ENCODE results near the gene GNAO1.

GNAO1 gene

GRCh38 chr16:56399047-56399446 is 207.8 kb downstream of the GNAO1 start:
- no peak overlapping the region for H2AFZ ChIP-seq (ENCODE audit: low read length)
- H4K20me1 ChIP-seq (ENCODE audit: insufficient read depth, low read length): no peaks in the 10 kb centered on the region
- no peaks in the 10 kb centered on the region for H3K9me3 ChIP-seq (replicated peaks; ENCODE audit: insufficient read depth, low read length)
- H3K27me3 ChIP-seq (replicated peaks; ENCODE audit: insufficient read depth, low read length): no peaks in the 10 kb centered on the region
- no peaks in the 10 kb centered on the region for H3K9me2 ChIP-seq (replicated peaks; ENCODE audit: insufficient read depth, low read length)
- H3K4me3 ChIP-seq (ENCODE audit: low read length): no peak overlapping the region
- H3F3A ChIP-seq (ENCODE audit: insufficient read depth, low read length): no peaks in the 10 kb centered on the region
- no peak for TF ChIP-seq EZH2phosphoT487 (IDR thresholded peaks at IDR 0.05; ENCODE audit: low read length)
- TF ChIP-seq EZH2 (optimal IDR thresholded peaks at IDR 0.05; ENCODE audit: low read depth, low read length): no peak
- TF ChIP-seq, protein P1, sequence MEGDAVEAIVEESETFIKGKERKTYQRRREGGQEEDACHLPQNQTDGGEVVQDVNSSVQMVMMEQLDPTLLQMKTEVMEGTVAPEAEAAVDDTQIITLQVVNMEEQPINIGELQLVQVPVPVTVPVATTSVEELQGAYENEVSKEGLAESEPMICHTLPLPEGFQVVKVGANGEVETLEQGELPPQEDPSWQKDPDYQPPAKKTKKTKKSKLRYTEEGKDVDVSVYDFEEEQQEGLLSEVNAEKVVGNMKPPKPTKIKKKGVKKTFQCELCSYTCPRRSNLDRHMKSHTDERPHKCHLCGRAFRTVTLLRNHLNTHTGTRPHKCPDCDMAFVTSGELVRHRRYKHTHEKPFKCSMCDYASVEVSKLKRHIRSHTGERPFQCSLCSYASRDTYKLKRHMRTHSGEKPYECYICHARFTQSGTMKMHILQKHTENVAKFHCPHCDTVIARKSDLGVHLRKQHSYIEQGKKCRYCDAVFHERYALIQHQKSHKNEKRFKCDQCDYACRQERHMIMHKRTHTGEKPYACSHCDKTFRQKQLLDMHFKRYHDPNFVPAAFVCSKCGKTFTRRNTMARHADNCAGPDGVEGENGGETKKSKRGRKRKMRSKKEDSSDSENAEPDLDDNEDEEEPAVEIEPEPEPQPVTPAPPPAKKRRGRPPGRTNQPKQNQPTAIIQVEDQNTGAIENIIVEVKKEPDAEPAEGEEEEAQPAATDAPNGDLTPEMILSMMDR (IDR thresholded peaks at IDR 0.05; ENCODE audit: low read length): no peak
- H3K36me3 ChIP-seq (replicated peaks; ENCODE audit: insufficient read depth, low read length): no peaks in the 10 kb centered on the region
- H3K4me1 ChIP-seq (ENCODE audit: low read length): no peaks in the 10 kb centered on the region
- H3K4me2 ChIP-seq (ENCODE audit: low read depth, low read length): no peak overlapping the region
- no peak overlapping the region for H3K27ac ChIP-seq (ENCODE audit: low read length)
- DNase-seq: no peak
- H3K79me2 ChIP-seq (ENCODE audit: low read length): no peaks in the 10 kb centered on the region
- no peak overlapping the region for H3K9ac ChIP-seq (ENCODE audit: low read length)

DNA sequence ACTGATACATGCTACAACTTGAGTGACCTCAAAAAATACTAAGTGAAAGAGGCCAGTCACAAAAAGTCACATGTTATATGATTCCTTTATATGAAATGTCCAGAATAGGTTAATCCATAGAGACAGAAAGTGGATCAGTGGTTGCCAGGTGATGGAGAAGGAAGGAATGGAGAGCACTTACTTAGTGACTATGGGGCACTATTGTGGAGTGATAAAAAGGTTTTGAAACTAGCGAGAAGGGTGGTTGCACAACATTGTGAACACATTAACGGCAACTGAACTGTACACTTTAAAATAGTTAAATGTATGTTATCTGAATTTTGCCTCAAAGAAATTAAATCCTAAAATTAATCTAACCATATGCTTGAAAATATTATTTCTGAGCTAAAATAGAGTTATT is 208.2 kb downstream of the GNAO1 start:
- no peak overlapping the region for H3K4me3 ChIP-seq (ENCODE audit: low read length)
- no peaks in the 10 kb centered on the region for H3K9me2 ChIP-seq (replicated peaks; ENCODE audit: insufficient read depth, low read length)
- H3K4me1 ChIP-seq (ENCODE audit: low read length): no peaks in the 10 kb centered on the region
- H3K9ac ChIP-seq (ENCODE audit: low read length): no peak overlapping the region
- no peak for DNase-seq
- H3K27me3 ChIP-seq (replicated peaks; ENCODE audit: insufficient read depth, low read length): no peaks in the 10 kb centered on the region
- no peak overlapping the region for H2AFZ ChIP-seq (ENCODE audit: low read length)
- no peaks in the 10 kb centered on the region for H4K20me1 ChIP-seq (ENCODE audit: insufficient read depth, low read length)
- H3K9me3 ChIP-seq (replicated peaks; ENCODE audit: insufficient read depth, low read length): no peaks in the 10 kb centered on the region
- no peaks in the 10 kb centered on the region for H3K36me3 ChIP-seq (replicated peaks; ENCODE audit: insufficient read depth, low read length)
- H3K27ac ChIP-seq (ENCODE audit: low read length): no peak overlapping the region
- H3K4me2 ChIP-seq (ENCODE audit: low read depth, low read length): no peak overlapping the region
- H3K79me2 ChIP-seq (ENCODE audit: low read length): no peaks in the 10 kb centered on the region
- no peak for TF ChIP-seq EZH2 (optimal IDR thresholded peaks at IDR 0.05; ENCODE audit: low read depth, low read length)
- TF ChIP-seq, protein P1 (IDR thresholded peaks at IDR 0.05; ENCODE audit: low read length): no peak
- no peak for TF ChIP-seq EZH2phosphoT487 (IDR thresholded peaks at IDR 0.05; ENCODE audit: low read length)
- H3F3A ChIP-seq (ENCODE audit: insufficient read depth, low read length): no peaks in the 10 kb centered on the region

GRCh38 chr16:56400458-56400857 is 209.2 kb downstream of the GNAO1 start:
- Histone ChIP-seq H3K27ac (ENCODE audit: low read length) (no peak overlapping the region), H3K4me1 (ENCODE audit: low read length) (no peaks in the 10 kb centered on the region), H3K4me2 (ENCODE audit: low read depth, low read length) (no peak overlapping the region), H4K20me1 (ENCODE audit: insufficient read depth, low read length) (no peaks in the 10 kb centered on the region), H3K79me2 (ENCODE audit: low read length) (no peaks in the 10 kb centered on the region), H3K4me3 (ENCODE audit: low read length) (no peak overlapping the region), H3K9me3 (replicated peaks; ENCODE audit: insufficient read depth, low read length) (no peaks in the 10 kb centered on the region), H3K9me2 (replicated peaks; ENCODE audit: insufficient read depth, low read length) (no peaks in the 10 kb centered on the region), H3K36me3 (replicated peaks; ENCODE audit: insufficient read depth, low read length) (no peaks in the 10 kb centered on the region), H3K9ac (ENCODE audit: low read length) (no peak overlapping the region), H3K27me3 (replicated peaks; ENCODE audit: insufficient read depth, low read length) (no peaks in the 10 kb centered on the region), H3F3A (ENCODE audit: insufficient read depth, low read length) (no peaks in the 10 kb centered on the region), H2AFZ (ENCODE audit: low read length) (no peak overlapping the region)
- no peak for DNase-seq
- TF ChIP-seq EZH2phosphoT487 (IDR thresholded peaks at IDR 0.05; ENCODE audit: low read length) (no peak), EZH2 (optimal IDR thresholded peaks at IDR 0.05; ENCODE audit: low read depth, low read length) (no peak)
- TF ChIP-seq, protein P1 (IDR thresholded peaks at IDR 0.05; ENCODE audit: low read length): no peak

All from MM.1S (cell line).